Measurements from ENCODE around the gene SCO2. TPM values are rescaled to one million over a fixed set of nuclear protein-coding genes. Genes with fewer than 3 reads are reported as not detected.

The SCO2 gene
- total RNA-seq, 2 experiments from 2014 or later: 8.1 to 12.8 TPM

DNA sequence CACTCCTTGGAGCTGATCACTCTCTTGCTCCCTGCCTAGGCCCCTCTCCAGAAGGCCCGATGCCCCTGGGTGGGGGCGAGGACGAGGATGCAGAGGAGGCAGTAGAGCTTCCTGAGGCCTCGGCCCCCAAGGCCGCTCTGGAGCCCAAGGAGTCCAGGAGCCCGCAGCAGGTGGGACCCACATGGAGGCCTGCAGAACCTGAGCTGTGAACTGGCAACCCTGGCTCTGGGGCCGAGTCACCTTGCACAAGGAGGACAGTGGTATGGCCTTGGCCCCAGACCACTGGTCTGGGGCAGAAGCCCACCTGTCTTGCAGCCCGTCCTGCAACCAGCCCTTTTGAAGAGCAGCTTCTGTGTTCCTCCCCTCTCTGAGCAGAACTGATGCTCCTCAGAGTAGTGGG is 6.2 kb downstream of the SCO2 start:
- ATAC-seq (ENCODE audit: low read depth) (no peak), DNase-seq (no peak)
- H3K36me3 Mint-ChIP-seq: peaks cover 15% of the 10 kb centered on the region
- POLR2A ChIA-PET: interaction anchor here (1.3 kb wide), 1 partner anchor 11 kb away, joined by 7 read pairs; the partner anchor contains the start of genes LMF2 and NCAPH2
- H3K27ac Mint-ChIP-seq: no peak overlapping the region
- no peaks in the 10 kb centered on the region for H3K27me3 Mint-ChIP-seq
- H3K9me3 Mint-ChIP-seq: no peaks in the 10 kb centered on the region
- H3K4me3 Mint-ChIP-seq: no peak overlapping the region
- peaks cover 10% of the 10 kb centered on the region for H3K4me1 Mint-ChIP-seq

DNA sequence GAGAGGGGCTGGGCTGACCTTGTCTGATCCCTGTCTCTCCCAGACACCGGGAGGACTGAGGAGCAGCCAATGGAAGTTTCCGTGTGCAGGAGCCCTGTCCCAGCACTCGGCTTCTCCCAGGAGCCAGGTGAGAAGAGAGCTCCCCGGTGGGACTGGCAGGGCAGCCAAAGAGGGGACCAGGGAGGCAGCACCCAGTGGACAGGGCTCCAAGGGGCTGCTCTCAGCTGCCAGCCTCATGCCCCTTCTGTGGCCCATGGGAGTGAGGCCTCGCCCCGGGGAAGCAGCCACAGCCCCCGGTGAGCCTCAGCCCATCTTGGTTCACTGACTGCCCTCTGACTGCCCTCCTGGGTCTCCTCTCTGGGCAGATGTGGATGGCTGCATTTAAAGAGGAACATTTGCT is 6.8 kb downstream of the SCO2 start:
- DNase-seq (no peak), ATAC-seq (ENCODE audit: low read depth) (no peak)
- Mint-ChIP-seq H3K4me3 (no peak overlapping the region), H3K27me3 (no peaks in the 10 kb centered on the region), H3K27ac (no peak overlapping the region), H3K36me3 (peaks cover 15% of the 10 kb centered on the region), H3K9me3 (no peaks in the 10 kb centered on the region), H3K4me1 (peaks cover 10% of the 10 kb centered on the region)
- POLR2A ChIA-PET: interaction anchor here (1.3 kb wide), 1 partner anchor 11 kb away, joined by 7 read pairs; the partner anchor contains the start of genes LMF2 and NCAPH2

DNA sequence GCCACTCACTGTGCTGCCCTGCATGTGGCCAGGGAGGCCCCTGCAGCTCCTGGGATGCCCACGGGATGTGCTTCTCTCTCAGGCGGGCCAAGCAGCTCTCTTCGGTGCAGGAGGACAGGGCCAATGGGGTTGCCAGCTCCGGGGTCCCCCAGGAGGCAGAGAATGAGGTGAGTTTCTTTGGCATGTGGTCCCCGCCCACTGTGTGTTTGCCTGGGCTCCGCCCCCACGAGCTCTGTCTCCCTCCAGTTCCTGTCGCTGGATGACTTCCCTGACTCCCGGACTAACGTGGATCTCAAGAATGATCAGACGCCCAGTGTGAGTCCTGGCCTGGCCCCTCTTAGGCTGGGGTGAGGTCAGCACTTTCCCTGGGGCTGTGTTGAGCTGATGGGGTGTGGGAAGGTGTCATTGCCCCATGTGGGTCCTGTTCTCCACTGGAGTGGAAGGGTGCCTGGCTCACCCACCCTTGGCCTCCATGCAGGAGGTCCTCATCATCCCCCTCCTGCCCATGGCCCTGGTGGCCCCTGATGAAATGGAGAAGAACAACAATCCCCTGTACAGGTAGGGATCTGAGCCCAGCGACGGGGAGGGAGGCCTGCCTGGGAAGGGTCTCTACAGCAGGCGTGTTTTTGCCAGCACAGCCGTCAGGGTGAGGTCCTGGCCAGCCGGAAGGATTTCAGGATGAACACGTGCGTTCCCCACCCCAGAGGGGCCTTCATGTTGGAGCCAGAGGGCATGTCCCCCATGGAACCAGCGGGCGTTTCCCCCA is 7.7 kb downstream of the SCO2 start:
- H3K4me1 Mint-ChIP-seq: peaks cover 8% of the 10 kb centered on the region
- ATAC-seq (ENCODE audit: low read depth) (no peak), DNase-seq (no peak)
- H3K9me3 Mint-ChIP-seq: no peaks in the 10 kb centered on the region
- peaks cover 13% of the 10 kb centered on the region for H3K36me3 Mint-ChIP-seq
- no peaks in the 10 kb centered on the region for H3K27me3 Mint-ChIP-seq
- H3K27ac Mint-ChIP-seq: no peak overlapping the region
- POLR2A ChIA-PET: interaction anchor here (0.6 to 1.6 kb wide), 3 partner anchors 8 to 16 kb away, joined by 3 to 7 read pairs (median 4); partner anchors contain the start of genes LMF2, NCAPH2 and SCO2
- H3K4me3 Mint-ChIP-seq: no peak overlapping the region

DNA sequence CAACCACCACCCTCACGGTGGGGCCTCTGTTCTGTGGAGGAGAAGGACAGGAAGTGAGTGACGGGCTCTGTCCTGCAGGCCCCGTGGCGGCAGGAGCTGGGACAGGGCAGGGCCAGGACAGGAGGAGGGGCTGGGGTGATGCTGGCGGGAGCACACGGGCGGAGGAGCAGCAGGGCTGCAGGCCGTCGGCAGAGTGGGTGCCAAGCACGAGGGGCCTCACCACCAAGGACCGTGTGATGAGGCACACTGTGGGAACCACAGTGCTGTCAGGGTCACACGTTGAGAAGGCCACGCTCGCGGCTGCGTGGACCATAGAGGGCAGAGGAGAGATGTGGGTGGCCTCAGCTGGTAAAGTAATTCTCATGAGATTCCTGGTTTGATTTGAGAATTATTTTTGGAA is 8.5 kb downstream of the SCO2 start:
- Mint-ChIP-seq H3K4me1 (peaks cover 12% of the 10 kb centered on the region), H3K36me3 (peaks cover 18% of the 10 kb centered on the region), H3K4me3 (no peak overlapping the region), H3K9me3 (no peaks in the 10 kb centered on the region), H3K27ac (no peak overlapping the region), H3K27me3 (no peaks in the 10 kb centered on the region)
- POLR2A ChIA-PET: interaction anchor here (1.0 to 1.6 kb wide), 3 partner anchors 9 kb away, joined by 3 to 7 read pairs (median 3); partner anchors contain the start of genes LMF2, NCAPH2 and SCO2
- ATAC-seq (ENCODE audit: low read depth) (no peak), DNase-seq (no peak)

DNA sequence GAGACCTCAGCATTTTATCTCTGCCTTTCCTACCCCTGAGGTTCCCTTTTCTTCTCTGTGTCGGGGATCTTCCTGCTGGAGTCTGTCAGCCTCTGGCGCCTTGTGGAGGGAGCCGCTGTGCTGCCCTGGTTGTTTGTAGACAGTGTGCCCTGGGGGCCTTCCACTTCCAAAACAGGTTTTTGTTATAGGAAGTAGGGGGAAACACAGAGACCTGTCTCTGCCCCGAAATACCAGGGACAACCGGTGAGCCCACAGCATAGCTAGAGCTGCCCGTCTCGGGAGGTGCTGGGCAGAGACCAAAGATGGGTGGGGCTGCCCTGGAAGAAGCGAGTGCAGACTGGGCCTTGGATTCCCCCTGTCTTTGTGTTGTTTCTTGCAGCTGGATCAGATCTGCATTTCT is 9.3 kb downstream of the SCO2 start:
- H3K27ac Mint-ChIP-seq: no peak overlapping the region
- H3K4me3 Mint-ChIP-seq: no peak overlapping the region
- POLR2A ChIA-PET: interaction anchor here (1.0 kb wide), 1 partner anchor 8 kb away, joined by 3 read pairs; the partner anchor contains the start of genes LMF2 and NCAPH2
- H3K9me3 Mint-ChIP-seq: no peaks in the 10 kb centered on the region
- peaks cover 12% of the 10 kb centered on the region for H3K4me1 Mint-ChIP-seq
- ATAC-seq (ENCODE audit: low read depth) (no peak), DNase-seq (no peak)
- H3K36me3 Mint-ChIP-seq: peaks cover 17% of the 10 kb centered on the region
- H3K27me3 Mint-ChIP-seq: no peaks in the 10 kb centered on the region

DNA sequence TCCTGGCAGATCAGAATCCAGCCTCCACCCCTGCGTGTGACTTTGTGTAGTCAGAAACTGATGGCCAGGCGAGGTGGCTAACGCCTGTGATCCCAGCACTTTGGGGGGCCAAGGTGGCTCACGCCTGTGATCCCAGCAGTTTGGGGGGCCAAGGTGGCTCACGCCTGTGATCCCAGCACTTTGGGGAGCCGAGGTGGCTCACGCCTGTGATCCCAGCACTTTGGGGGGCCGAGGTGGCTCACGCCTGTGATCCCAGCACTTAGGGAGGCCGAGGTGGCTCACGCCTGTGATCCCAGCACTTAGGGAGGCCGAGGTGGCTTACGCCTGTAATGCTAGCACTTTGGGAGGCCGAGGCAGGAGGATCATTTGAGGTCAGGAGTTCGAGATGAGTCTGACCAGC is 12.2 kb downstream of the SCO2 start:
- no peak for ATAC-seq (ENCODE audit: low read depth)
- H3K36me3 Mint-ChIP-seq: peaks cover 10% of the 10 kb centered on the region
- no peak for DNase-seq
- no peaks in the 10 kb centered on the region for H3K9me3 Mint-ChIP-seq
- POLR2A ChIA-PET: interaction anchor here (2.5 to 6.1 kb wide), 2 partner anchors 11 to 13 kb away, joined by 13 to 175 read pairs; partner anchors contain the start of gene SCO2
- H3K4me1 Mint-ChIP-seq: peaks cover 22% of the 10 kb centered on the region
- no peak overlapping the region for H3K4me3 Mint-ChIP-seq
- no peaks in the 10 kb centered on the region for H3K27me3 Mint-ChIP-seq
- H3K27ac Mint-ChIP-seq: no peak overlapping the region

DNA sequence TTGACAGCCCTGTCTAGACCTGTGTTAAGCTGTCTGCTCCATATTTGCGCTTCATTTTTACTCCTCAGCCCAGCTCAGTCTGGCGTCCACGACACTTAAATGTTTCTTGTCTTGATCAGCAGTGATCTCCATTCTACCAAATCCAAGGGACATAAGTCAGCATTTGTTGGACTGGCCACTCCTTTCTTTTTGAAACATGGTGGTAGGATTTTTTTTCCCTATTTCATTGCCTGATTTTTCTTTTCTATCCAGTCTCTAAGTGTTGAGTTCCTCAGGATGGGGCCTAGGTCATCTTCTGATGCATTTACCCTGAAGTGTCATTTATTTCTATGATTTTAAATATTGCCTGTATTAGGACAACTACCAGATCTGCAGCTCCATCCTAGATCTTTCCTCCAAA is 16.5 kb downstream of the SCO2 start:
- peaks cover 5% of the 10 kb centered on the region for H3K36me3 Mint-ChIP-seq
- peak overlapping the region; percentile 89 for H3K4me3 Mint-ChIP-seq
- no peak for ATAC-seq (ENCODE audit: low read depth)
- peaks cover 14% of the 10 kb centered on the region for H3K4me1 Mint-ChIP-seq
- DNase-seq: no peak
- POLR2A ChIA-PET: interaction anchor here (1.0 to 6.1 kb wide), 13 partner anchors 9 to 318 kb away, joined by 3 to 175 read pairs (median 7); partner anchors contain the start of genes ADM2, HDAC10, SCO2 and SYCE3
- H3K27ac Mint-ChIP-seq: peak overlapping the region; percentile 91
- H3K9me3 Mint-ChIP-seq: no peaks in the 10 kb centered on the region
- H3K27me3 Mint-ChIP-seq: no peaks in the 10 kb centered on the region

DNA sequence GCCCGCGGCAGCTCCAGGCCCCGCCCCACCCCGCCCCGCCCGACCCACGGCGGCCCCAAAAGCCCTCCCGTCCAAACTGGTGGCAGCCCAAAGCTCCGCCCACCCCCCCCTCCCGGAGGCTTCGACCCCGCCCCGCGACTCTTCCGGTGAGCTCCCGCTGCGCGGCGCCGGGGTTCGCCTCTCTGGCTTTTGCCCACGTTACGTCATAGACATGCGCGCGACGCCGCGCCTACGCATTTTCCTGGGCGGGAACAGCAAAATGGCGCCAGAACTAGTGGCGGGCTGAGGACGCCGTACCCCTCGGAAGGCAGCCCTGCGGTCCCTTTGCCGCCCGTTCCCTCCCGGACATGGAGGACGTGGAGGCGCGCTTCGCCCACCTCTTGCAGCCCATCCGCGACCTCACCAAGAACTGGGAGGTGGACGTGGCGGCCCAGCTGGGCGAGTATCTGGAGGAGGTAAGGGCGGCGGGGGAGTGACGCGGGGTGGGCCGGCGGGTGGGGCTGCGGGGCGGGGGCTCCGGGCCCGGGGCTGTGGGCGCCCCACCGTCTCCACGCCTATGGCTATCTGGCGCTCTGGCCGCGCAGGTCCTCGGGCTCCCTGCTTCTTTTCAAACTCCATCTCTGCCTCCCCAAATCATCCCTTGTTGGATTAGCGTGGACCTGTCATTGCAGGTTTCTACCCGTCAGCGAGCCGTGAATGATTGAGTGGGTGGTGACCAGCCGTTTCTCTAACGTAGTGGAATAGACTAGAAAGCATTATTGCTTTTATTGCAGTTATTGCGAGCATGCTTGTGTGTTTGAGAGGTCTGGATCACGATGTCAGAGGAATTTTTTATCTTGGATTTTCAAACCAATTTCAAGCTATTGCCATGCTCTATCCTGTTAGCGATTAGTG is 17.2 kb downstream of the SCO2 start, which contains the start of gene NCAPH2:
Gene NCAPH2, plus strand, starts transcription at position 234 of the 894 bp plus-strand sequence. Its CDS starts 114 bp downstream, at position 348.
- peak within 1 kb of the TSS; percentile 97 for H3K4me3 Mint-ChIP-seq
- peak; percentile 98 for DNase-seq
- ATAC-seq (ENCODE audit: low read depth): peak; percentile 72
- no peaks in the 10 kb centered on the region for H3K9me3 Mint-ChIP-seq
- POLR2A ChIA-PET: interaction anchor here (0.5 to 6.1 kb wide), 36 partner anchors 8 to 457 kb away, joined by 3 to 175 read pairs (median 4); partner anchors contain the start of genes ADM2, CHKB, HDAC10 and KLHDC7B
- H3K4me1 Mint-ChIP-seq: peaks cover 14% of the 10 kb centered on the region
- H3K27ac Mint-ChIP-seq: peak within 1 kb of the TSS; percentile 92
- no peaks in the 10 kb centered on the region for H3K27me3 Mint-ChIP-seq
- peaks cover 5% of the 10 kb centered on the region for H3K36me3 Mint-ChIP-seq

DNA sequence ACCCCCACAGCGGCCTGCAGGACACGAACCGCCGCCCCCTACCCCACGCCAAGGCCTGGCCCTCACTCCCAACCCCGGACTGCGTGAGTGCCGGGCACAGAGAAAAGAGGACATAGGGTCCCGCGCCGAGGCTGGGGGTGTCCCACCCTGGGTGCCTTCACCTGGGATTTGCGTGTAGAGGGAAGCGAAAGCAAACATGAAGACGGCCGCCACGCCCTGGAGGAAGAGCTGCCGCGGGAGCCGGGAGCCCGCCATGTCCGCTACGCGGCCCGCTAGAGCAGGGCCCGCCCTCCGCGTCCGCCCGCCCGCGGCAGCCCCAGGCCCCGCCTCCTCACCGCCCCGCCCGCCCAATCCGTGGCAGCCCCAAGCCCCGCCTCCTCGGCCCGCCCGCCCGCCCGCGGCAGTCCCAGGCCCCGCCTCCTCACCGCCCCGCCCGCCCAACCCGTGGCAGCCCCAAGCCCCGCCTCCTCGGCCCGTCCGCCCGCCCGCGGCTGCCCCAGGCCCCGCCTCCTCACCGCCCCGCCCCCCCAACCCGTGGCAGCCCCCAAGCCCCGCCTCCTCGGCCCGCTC is 17.9 kb downstream of the SCO2 start, which contains the start of gene LMF2:
Gene LMF2, minus strand, starts transcription at position 282 of the 570 bp plus-strand sequence. Its CDS starts 27 bp downstream, at position 255.
- Mint-ChIP-seq H3K4me3 (peak within 1 kb of the TSS; percentile 97), H3K36me3 (peaks cover 5% of the 10 kb centered on the region), H3K27me3 (no peaks in the 10 kb centered on the region), H3K27ac (peak within 1 kb of the TSS; percentile 92), H3K4me1 (peaks cover 14% of the 10 kb centered on the region), H3K9me3 (no peaks in the 10 kb centered on the region)
- peak; percentile 78 for ATAC-seq (ENCODE audit: low read depth)
- POLR2A ChIA-PET: interaction anchor here (0.5 to 6.1 kb wide), 34 partner anchors 9 to 456 kb away, joined by 3 to 175 read pairs (median 4); partner anchors contain the start of genes ADM2, CHKB, HDAC10 and KLHDC7B
- peak; percentile 96 for DNase-seq

DNA sequence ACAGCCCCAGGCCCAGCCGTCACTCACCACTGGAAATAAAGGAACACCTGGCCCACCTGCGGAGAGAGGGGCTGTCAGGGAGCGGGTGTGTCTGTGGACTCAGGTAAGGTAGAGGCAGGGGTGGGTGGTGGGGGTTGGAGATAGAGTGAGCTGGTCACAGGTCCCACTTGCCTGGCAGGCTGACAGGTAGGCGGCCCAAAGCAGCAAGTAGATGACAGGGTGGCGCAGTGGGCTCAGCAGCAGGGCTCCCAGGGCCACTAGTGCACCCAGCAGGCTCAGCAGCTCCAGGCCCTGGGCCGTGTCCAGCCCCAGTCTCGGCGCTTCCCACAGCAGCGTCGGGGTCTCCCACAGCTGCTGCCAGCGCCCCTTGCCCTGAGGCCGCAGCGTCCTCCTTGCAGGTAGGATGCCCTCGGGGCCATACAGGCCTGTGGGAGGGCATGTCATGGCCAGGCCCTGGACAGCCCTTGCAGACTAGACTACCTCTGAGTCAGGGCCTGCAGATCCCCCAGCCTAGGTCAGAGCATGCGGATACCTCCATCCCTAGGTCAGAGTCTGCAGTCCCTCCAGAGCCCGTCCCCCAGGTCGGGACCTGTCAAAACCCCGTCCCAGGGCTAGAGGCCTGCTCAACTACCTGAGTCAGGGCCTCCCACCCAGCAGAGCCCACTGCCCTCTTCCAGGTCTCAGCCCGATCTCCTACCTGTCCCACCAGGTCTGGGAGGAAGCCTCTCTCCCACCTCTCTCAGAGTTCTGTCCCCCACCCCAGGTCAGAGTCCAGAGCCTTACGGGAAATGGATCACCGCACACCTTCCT is 18.6 kb downstream of the SCO2 start:
- ATAC-seq (ENCODE audit: low read depth): peak; percentile 4
- Mint-ChIP-seq H3K9me3 (no peaks in the 10 kb centered on the region), H3K27ac (peak overlapping the region; percentile 92), H3K4me3 (peak overlapping the region; percentile 97), H3K36me3 (no peaks in the 10 kb centered on the region), H3K4me1 (peaks cover 10% of the 10 kb centered on the region), H3K27me3 (no peaks in the 10 kb centered on the region)
- no peak for DNase-seq
- POLR2A ChIA-PET: interaction anchor here (0.9 to 6.1 kb wide), 7 partner anchors 17 to 120 kb away, joined by 3 to 175 read pairs (median 12); partner anchors contain the start of genes SCO2 and TYMP

DNA sequence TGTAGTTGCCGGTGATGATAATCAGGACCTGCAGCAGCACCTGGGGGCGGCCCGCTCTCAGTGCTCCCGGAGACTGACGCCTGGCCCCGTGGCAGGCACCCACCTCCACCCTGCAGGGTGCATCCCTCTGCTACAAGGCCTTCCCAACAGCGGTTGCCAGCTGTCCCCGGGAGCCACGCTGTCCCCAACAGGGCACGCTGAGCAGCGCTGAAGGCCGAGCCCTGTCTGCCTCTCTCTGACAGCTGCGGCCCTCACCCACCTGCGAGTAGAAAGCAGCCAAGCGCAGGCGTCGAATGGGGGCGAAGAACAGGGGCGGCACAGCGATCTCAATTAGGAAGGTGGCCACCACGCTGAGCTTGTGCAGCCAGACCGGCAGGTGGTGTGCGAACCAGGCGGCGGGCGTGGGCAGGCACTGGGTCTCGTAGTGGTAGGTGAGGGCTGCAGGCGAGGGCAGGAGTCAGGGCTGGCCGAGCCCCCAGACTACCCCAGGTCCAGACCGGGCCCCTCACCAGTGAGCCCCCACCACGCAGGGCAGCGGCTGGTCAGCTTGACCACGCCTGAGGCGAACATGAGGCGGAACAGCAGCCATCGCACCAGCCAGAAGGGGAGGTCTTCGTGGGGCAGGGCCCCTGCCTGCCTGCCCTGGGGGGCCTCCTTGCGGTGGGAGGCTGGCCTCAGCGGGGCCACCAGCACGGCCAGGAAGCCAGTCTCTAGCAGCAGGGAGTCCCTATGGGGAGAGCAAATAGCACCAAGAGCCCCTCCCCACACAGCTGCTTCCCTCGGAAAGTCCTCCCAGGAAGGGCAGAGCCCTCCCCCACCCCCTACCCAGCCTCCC is 19.4 kb downstream of the SCO2 start:
- Mint-ChIP-seq H3K27me3 (no peaks in the 10 kb centered on the region), H3K4me1 (peaks cover 10% of the 10 kb centered on the region), H3K36me3 (no peaks in the 10 kb centered on the region), H3K4me3 (peak overlapping the region; percentile 97), H3K9me3 (no peaks in the 10 kb centered on the region), H3K27ac (peak overlapping the region; percentile 45)
- ATAC-seq (ENCODE audit: low read depth) (no peak), DNase-seq (peak; percentile 33)
- POLR2A ChIA-PET: interaction anchor here (0.9 to 1.9 kb wide), 2 partner anchors 35 to 42 kb away, joined by 3 to 7 read pairs; no protein-coding TSS in a partner anchor

Measured in activated naive CD8-positive, alpha-beta T cell treated with anti-CD3 and anti-CD28 coated beads, Interleukin-2, amount 10 ng/mL, durations not matched to agents 7 days and 5 days (primary cell).